ENCODE measurements around the gene ARIH2. TPM values are rescaled to one million over a fixed set of nuclear protein-coding genes. Genes with fewer than 3 reads are reported as not detected.

Gene ARIH2
- total and polyA plus RNA-seq, 9 of the 15 experiments (the other 6 are each of a cell fraction or from before 2014, with no cell fraction given) = 27.0 to 120 (median 108) TPM

DNA sequence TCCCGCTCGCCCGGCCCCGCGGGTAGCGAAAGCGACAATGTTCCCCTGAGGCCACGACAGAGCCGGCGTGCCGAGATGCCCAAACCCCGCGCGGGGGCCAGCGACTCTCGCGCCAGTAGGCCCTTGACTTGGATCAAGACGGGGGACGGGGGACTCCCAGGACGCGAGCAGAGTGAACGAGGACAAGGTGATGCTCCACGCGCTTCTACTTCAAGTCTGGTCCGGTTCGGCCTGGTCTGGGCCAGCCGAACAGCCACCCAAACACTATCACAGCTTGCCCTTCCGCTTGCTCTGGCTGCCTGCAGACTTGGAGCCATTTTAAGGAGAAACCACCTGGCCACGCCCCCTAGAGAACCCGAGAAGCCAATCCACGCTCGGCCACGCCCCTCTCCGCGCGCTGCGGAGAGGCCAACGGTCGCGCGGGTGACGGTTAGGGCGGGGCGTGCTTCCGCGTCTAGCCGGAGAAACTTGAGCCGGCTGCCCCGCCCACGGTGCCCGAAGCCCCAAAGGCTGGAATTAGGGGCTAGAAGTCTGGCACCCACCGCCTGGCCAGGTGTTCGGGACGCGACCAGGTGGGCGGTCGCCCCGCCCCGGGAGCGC, 102.7 kb downstream of the ARIH2 start (continued):
- peak; percentile 41; the same call in 1 of the 2 replicates for TF ChIP-seq BCOR (IDR thresholded peaks at IDR 0.05)
- no peak for TF ChIP-seq BCL6 (CRISPR knock-in tag; IDR thresholded peaks at IDR 0.05)
- TF ChIP-seq UBTF (IDR thresholded peaks at IDR 0.05; ENCODE audit: borderline replicate concordance in 1 of 2, low read depth in 2 of 2, low read length in 2 of 2) = peak in 1 of 2 experiments; percentile 67; a peak in 2 of 4 replicates
- peak in 1 of 2 experiments; percentile 54; a peak in 2 of 4 replicates for TF ChIP-seq HDAC1 (IDR thresholded peaks at IDR 0.05)
- no peak for TF ChIP-seq ZBTB5 (IDR thresholded peaks at IDR 0.05)
- peak; percentile 97 for TF ChIP-seq MTA3 (IDR thresholded peaks at IDR 0.05; ENCODE audit: borderline replicate concordance)
- TF ChIP-seq TAF1 (IDR thresholded peaks at IDR 0.05; ENCODE audit: control insufficient read depth, extremely low read depth, insufficient read depth, low read length, severe bottlenecking) = peak; percentile 93
- peak; percentile 87 for TF ChIP-seq POLR2AphosphoS2 (IDR thresholded peaks at IDR 0.05; ENCODE audit: low read length)
- 0 out of 2 replicates have a peak, but pooled peaks have one; percentile 10 for TF ChIP-seq TEAD4 (IDR thresholded peaks at IDR 0.05; ENCODE audit: low read length)
- no peak for TF ChIP-seq TEAD4 (CRISPR knock-in tag; IDR thresholded peaks at IDR 0.05; ENCODE audit: borderline replicate concordance)
- peak; percentile 65 for TF ChIP-seq FOXM1 (IDR thresholded peaks at IDR 0.05; ENCODE audit: low read depth)
- TF ChIP-seq FOXM1 (CRISPR knock-in tag; IDR thresholded peaks at IDR 0.05; ENCODE audit: low read depth) = no peak
- TF ChIP-seq TBP (optimal IDR thresholded peaks at IDR 0.05; ENCODE audit: low read depth, low read length) = peak; percentile 98
- TF ChIP-seq ZNF668 (CRISPR knock-in tag; IDR thresholded peaks at IDR 0.05) = no peak
- no peak for TF ChIP-seq ZNF717 (CRISPR knock-in tag; IDR thresholded peaks at IDR 0.05)
- TF ChIP-seq SIN3A (IDR thresholded peaks at IDR 0.05; ENCODE audit: borderline replicate concordance in 2 of 2, control insufficient read depth in 1 of 2, low read depth in 2 of 2, low read length in 2 of 2) = peak in 1 of 2 experiments; percentile 75; a peak in 1 of 4 replicates
- TF ChIP-seq HDAC6 (IDR thresholded peaks at IDR 0.05; ENCODE audit: low read depth, low read length) = no peak
- TF ChIP-seq ZNF561 (CRISPR knock-in tag; conservative IDR thresholded peaks at IDR 0.05) = no peak
- TF ChIP-seq RBM25 (IDR thresholded peaks at IDR 0.05; ENCODE audit: low read depth, low read length, severe bottlenecking) = no peak
- TF ChIP-seq HCFC1 (IDR thresholded peaks at IDR 0.05; ENCODE audit: low read depth, low read length) = peak; percentile 53
- 0 out of 2 replicates have a peak, but pooled peaks have one; percentile 47 for TF ChIP-seq ETV1 (tag; conservative IDR thresholded peaks at IDR 0.05; ENCODE audit: low read depth)
- peak; percentile 79 for TF ChIP-seq KLF16 (IDR thresholded peaks at IDR 0.05)
- no peak for TF ChIP-seq PURB (CRISPR knock-in tag; IDR thresholded peaks at IDR 0.05; ENCODE audit: low read depth)
